BJ (cell line): ENCODE measurements around the gene BPGM. TPM values are rescaled to one million over a fixed set of nuclear protein-coding genes. Genes with fewer than 3 reads are reported as not detected.
A peak's percentile ranks its signal among the peaks of the same experiment; 100 is the strongest.

Experiments used
- CTCF ChIA-PET: fragments of 350-600 bp; formaldehyde crosslinking; extraction: SDS; loops from one replicate; lab custom pipeline; 2021; ENCODE audit warnings: antibody characterized with exemption, inconsistent platforms; lab: Yijun Ruan, JAX
- POLR2A ChIA-PET: fragments of 300-600 bp; sonication (Branson Sonifier 250); formaldehyde crosslinking; extraction: SDS; loops from one replicate; lab custom pipeline; 2021; ENCODE audit warnings: antibody characterized with exemption; lab: Charles Lee
- DNase-seq: peaks from one replicate; pipeline ENCODE4 v3.0.0-alpha.2; 2011; ENCODE audit warnings: low read depth
- H3K27me3 ChIP-seq: 2 replicates; pipeline ENCODE4 v1.6.0; 2011; ENCODE audit warnings: low read length; ENCODE audit not compliant: control insufficient read depth, insufficient read depth
- H3K36me3 ChIP-seq: 2 replicates; pipeline ENCODE4 v1.5.1; 2011; ENCODE audit warnings: low read length; ENCODE audit not compliant: control insufficient read depth, insufficient read depth
- H3K4me3 ChIP-seq: 2 replicates; pipeline ENCODE4 v1.5.1; 2011; ENCODE audit warnings: low read depth, mild to moderate bottlenecking, control low read depth, low read length
- polyA plus RNA-seq: library from polyadenylated mRNA; depleted of rRNA; stranded (reverse); fragments of >200 nt; gene quantifications from 2 replicates; pipeline ENCODE4 v1.2.3, GENCODE V29; 2011
- TF ChIP-seq, protein P1 (sequence below): IDR thresholded peaks from 2 replicates; pipeline ENCODE4 v1.5.1; 2011; ENCODE audit warnings: low read depth, mild to moderate bottlenecking, control low read depth, inconsistent platforms, low read length, moderate library complexity; ENCODE audit not compliant: insufficient read depth

The BPGM gene
- polyA plus RNA-seq, 1 experiment, result 14.1 TPM

- CTCF ChIA-PET, result interaction anchor here (0.9 to 2.3 kb wide), 3 partner anchors 9 to 1050 kb away, joined by 3 to 10 read pairs (median 3); no protein-coding TSS in a partner anchor
- POLR2A ChIA-PET, result no interaction called here
Measured at GRCh38 chr7:134623193-134623592, 23.5 kb upstream of the BPGM start.

GRCh38 chr7:134625550-134625949, 21.1 kb upstream of the BPGM start:
- ChIA-PET POLR2A (no interaction called here), CTCF (interaction anchor here (0.7 to 1.7 kb wide), 6 partner anchors 9 to 193 kb away, joined by 3 to 4 read pairs (median 3); no protein-coding TSS in a partner anchor)
- DNase-seq, result peak; percentile 86
- TF ChIP-seq, protein P1, sequence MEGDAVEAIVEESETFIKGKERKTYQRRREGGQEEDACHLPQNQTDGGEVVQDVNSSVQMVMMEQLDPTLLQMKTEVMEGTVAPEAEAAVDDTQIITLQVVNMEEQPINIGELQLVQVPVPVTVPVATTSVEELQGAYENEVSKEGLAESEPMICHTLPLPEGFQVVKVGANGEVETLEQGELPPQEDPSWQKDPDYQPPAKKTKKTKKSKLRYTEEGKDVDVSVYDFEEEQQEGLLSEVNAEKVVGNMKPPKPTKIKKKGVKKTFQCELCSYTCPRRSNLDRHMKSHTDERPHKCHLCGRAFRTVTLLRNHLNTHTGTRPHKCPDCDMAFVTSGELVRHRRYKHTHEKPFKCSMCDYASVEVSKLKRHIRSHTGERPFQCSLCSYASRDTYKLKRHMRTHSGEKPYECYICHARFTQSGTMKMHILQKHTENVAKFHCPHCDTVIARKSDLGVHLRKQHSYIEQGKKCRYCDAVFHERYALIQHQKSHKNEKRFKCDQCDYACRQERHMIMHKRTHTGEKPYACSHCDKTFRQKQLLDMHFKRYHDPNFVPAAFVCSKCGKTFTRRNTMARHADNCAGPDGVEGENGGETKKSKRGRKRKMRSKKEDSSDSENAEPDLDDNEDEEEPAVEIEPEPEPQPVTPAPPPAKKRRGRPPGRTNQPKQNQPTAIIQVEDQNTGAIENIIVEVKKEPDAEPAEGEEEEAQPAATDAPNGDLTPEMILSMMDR, result no peak
- Histone ChIP-seq H3K36me3 (no peaks in the 10 kb centered on the region), H3K27me3 (no peaks in the 10 kb centered on the region), H3K4me3 (no peak overlapping the region)

More at GRCh38 chr7:134623193-134623592, 23.5 kb upstream of the BPGM start:
- H3K27me3 ChIP-seq, result no peaks in the 10 kb centered on the region
- TF ChIP-seq, protein P1, result no peak
- H3K36me3 ChIP-seq, result no peaks in the 10 kb centered on the region
- no peak for DNase-seq
- H3K4me3 ChIP-seq, result no peak overlapping the region

DNA sequence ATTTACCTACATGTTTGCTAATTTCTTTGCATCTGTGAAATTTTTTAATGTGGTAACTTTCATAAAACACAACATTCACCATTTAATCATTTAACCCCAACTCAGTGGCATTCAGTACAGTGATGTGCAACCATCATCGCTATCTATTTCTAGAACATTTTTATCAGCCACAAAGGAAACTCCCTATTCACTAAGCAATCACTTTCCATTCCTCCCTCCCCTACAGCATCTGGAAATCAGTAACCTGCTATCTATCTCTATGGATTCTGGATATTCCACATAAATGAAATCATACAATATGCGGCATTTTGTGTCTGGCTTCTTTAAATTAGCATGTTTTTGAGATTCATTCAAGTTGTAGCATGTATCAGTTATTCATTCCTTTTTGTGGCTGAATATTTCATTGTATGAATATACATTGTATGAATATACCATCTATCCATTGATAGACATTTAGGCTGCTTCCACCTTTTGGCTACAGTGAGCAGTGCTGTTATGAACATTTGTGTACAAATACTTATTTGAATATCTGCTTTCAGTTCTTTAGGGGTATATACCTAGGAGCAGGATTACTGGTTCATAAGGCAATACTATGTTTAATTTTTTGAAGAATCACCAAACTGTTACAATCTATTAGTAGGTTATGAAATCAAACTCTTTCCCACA, 19.4 kb upstream of the BPGM start:
- ChIA-PET CTCF (no interaction called here), POLR2A (no interaction called here)
- Histone ChIP-seq H3K4me3 (no peak overlapping the region), H3K36me3 (no peaks in the 10 kb centered on the region), H3K27me3 (no peaks in the 10 kb centered on the region)
- no peak for DNase-seq
- TF ChIP-seq, protein P1, result no peak

GRCh38 chr7:134627775-134628153, 18.9 kb upstream of the BPGM start:
- ChIA-PET CTCF (no interaction called here), POLR2A (no interaction called here)
- TF ChIP-seq, protein P1, result no peak
- Histone ChIP-seq H3K4me3 (no peak overlapping the region), H3K36me3 (no peaks in the 10 kb centered on the region), H3K27me3 (no peaks in the 10 kb centered on the region)
- DNase-seq, result no peak

- Histone ChIP-seq H3K4me3 (no peak overlapping the region), H3K36me3 (no peaks in the 10 kb centered on the region), H3K27me3 (no peaks in the 10 kb centered on the region)
- DNase-seq, result no peak
- TF ChIP-seq, protein P1, result no peak
- POLR2A ChIA-PET, result no interaction called here
- CTCF ChIA-PET, result interaction anchor here (0.8 to 1.7 kb wide), 4 partner anchors 9 to 60 kb away, joined by 3 to 5 read pairs (median 3); partner anchors contain the start of gene BPGM
Measured at GRCh38 chr7:134629445-134629844, 17.2 kb upstream of the BPGM start.
